Activated T-cell treated with anti-CD3 and anti-CD28 coated beads for 48 hours (primary cell): ENCODE measurements around the gene DPEP1.

ENCODE experiments used
- DNase-seq: peaks from one replicate; pipeline ENCODE4 v3.0.0-alpha.2; 2020; ENCODE audit warnings: low read depth

Gene DPEP1

DNA sequence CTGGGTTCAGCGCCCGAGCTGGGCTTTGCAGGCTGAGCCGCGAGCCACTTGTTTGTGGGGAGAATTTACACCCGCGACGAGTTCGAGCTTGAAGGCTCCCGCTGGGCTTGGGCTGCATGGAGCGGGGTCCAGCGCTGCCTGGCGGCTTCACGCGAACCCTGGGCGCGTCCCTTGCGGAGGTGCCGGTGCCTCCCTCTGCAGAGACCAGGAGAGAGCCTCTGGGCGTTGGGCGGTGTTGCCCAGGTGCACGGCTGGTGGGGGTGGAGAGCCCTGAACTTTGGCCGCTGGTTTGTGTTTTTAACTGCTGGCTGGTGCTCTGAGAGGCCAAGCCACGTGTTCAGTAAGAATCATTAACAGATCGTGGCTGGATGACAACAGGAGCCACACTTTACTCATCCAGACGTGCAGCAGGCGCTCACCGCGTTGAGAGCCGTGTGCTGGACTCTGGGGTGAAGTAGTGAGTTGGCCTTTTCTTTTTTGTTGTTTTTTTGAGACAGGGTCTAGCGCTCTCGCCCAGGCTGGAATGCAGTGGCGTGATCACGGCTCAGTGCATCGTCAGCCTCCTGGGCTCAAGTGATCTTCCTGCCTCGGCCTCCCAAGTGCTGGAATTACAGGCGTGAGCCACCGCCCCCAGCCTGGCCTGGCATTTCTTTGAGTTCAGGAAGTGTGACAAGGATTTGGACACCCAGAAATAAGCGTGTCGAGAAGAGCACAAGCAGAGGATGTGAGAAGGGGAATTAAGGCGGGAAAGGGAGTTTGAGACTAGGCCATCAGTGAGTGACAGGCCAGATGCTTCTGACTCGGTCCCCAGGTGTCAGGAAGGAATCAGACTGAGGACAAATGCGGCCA lies 73.9 kb downstream of the DPEP1 start:
- no peak for DNase-seq
